Endothelial cell (in vitro differentiated cells): ENCODE data around the gene TKTL2. TPM values are rescaled to one million over a fixed set of nuclear protein-coding genes. Genes with fewer than 3 reads are reported as not detected.

Experiments
- DNase-seq: peaks from one replicate; pipeline ENCODE4 v3.0.0; 2021; ENCODE audit warnings: low spot score
- H3K27ac Mint-ChIP-seq: one replicate; pipeline ENCODE4 v1.8.0; 2021; ENCODE audit warnings: mixed read lengths, inconsistent platforms; ENCODE audit not compliant: unreplicated experiment
- H3K27me3 Mint-ChIP-seq: one replicate; pipeline ENCODE4 v1.8.0; 2021; ENCODE audit warnings: mild to moderate bottlenecking, moderate library complexity, mixed read lengths, inconsistent platforms; ENCODE audit not compliant: unreplicated experiment
- H3K36me3 Mint-ChIP-seq: one replicate; pipeline ENCODE4 v1.8.0; 2021; ENCODE audit warnings: mild to moderate bottlenecking, low read depth, mixed read lengths, inconsistent platforms; ENCODE audit not compliant: unreplicated experiment
- H3K4me1 Mint-ChIP-seq: one replicate; pipeline ENCODE4 v1.8.0; 2021; ENCODE audit warnings: mild to moderate bottlenecking, mixed read lengths, inconsistent platforms; ENCODE audit not compliant: unreplicated experiment
- H3K4me3 Mint-ChIP-seq: one replicate; pipeline ENCODE4 v1.8.0; 2021; ENCODE audit warnings: mild to moderate bottlenecking, mixed read lengths, inconsistent platforms; ENCODE audit not compliant: unreplicated experiment
- H3K9me3 Mint-ChIP-seq: one replicate; pipeline ENCODE4 v1.8.0; 2021; ENCODE audit warnings: mixed read lengths, inconsistent platforms; ENCODE audit not compliant: unreplicated experiment
- CTCF ChIP-seq: fragments of 200-600 bp; sonication (generic); IDR thresholded peaks from one replicate; pipeline ENCODE4 v1.5.0; 2021; ENCODE audit warnings: antibody characterized with exemption; ENCODE audit not compliant: unreplicated experiment
- total RNA-seq: library from RNA; stranded (reverse); fragmentation: NEBNext Ultra II Directional; extraction: Animal tissue kit (Norgen Biotek cat#: 25700); gene quantifications from one replicate; pipeline ENCODE4 v1.2.1, GENCODE V29; 2021; ENCODE audit not compliant: unreplicated experiment

The TKTL2 gene
- total RNA-seq, 1 donor from 2014 or later = not detected

GRCh38 chr4:163494360-163495241 is 21.0 kb upstream of the TKTL2 start, which contains the start of gene TMA16:
Gene TMA16 (plus strand): TSS chr4:163494690. CDS start chr4:163494802, 112 bp downstream.
- peak; percentile 80 for DNase-seq
- Mint-ChIP-seq H3K4me1 (peaks cover 7% of the 10 kb centered on the region), H3K36me3 (no peaks in the 10 kb centered on the region), H3K4me3 (peak within 1 kb of the TSS; percentile 99), H3K9me3 (no peaks in the 10 kb centered on the region), H3K27me3 (peaks cover 2% of the 10 kb centered on the region), H3K27ac (peak within 1 kb of the TSS; percentile 96)
- no peak for TF ChIP-seq CTCF

- no peak for DNase-seq
- H3K27me3 Mint-ChIP-seq = peaks cover 2% of the 10 kb centered on the region
- TF ChIP-seq CTCF = no peak
- no peaks in the 10 kb centered on the region for H3K9me3 Mint-ChIP-seq
- H3K4me3 Mint-ChIP-seq = peak overlapping the region; percentile 99
- H3K4me1 Mint-ChIP-seq = peaks cover 7% of the 10 kb centered on the region
- no peaks in the 10 kb centered on the region for H3K36me3 Mint-ChIP-seq
- peak overlapping the region; percentile 73 for H3K27ac Mint-ChIP-seq
Measured at GRCh38 chr4:163493643-163494359, 20.2 kb upstream of the TKTL2 start.

- H3K27ac Mint-ChIP-seq = no peak overlapping the region
- H3K27me3 Mint-ChIP-seq = peaks cover 2% of the 10 kb centered on the region
- H3K4me1 Mint-ChIP-seq = peaks cover 7% of the 10 kb centered on the region
- peak overlapping the region; percentile 99 for H3K4me3 Mint-ChIP-seq
- no peak for TF ChIP-seq CTCF
- H3K9me3 Mint-ChIP-seq = no peaks in the 10 kb centered on the region
- DNase-seq = no peak
- H3K36me3 Mint-ChIP-seq = no peaks in the 10 kb centered on the region
Measured at GRCh38 chr4:163492951-163493504, 19.5 kb upstream of the TKTL2 start.

- Mint-ChIP-seq H3K4me3 (no peak overlapping the region), H3K9me3 (no peaks in the 10 kb centered on the region), H3K27me3 (peaks cover 4% of the 10 kb centered on the region), H3K27ac (no peak overlapping the region), H3K36me3 (no peaks in the 10 kb centered on the region), H3K4me1 (peaks cover under 1% of the 10 kb centered on the region)
- TF ChIP-seq CTCF = no peak
- no peak for DNase-seq
Measured at GRCh38 chr4:163489929-163490328, 16.4 kb upstream of the TKTL2 start.
